GM12892 (cell line): ENCODE data around the gene SARM1.

Source experiments
- POLR2A ChIP-seq: IDR thresholded peaks from 2 replicates; pipeline ENCODE4 v1.6.1; 2011; ENCODE audit warnings: low read depth, low read length, control low read depth
- POLR2AphosphoS5 ChIP-seq: IDR thresholded peaks from 2 replicates; pipeline ENCODE4 v1.6.1; 2011; ENCODE audit warnings: low read depth, low read length, control low read depth
- TAF1 ChIP-seq: IDR thresholded peaks from 2 replicates; pipeline ENCODE4 v1.6.1; 2011; ENCODE audit warnings: low read depth, mild to moderate bottlenecking, control low read depth, low read length, borderline replicate concordance

GRCh38 chr17:28350271-28350670 is 21.2 kb upstream of the SARM1 start:
- TF ChIP-seq POLR2A (no peak), POLR2AphosphoS5 (no peak), TAF1 (no peak)
